ENCODE results near the gene MVB12B. TPM values are rescaled to one million over a fixed set of nuclear protein-coding genes. Genes with fewer than 3 reads are reported as not detected.

The MVB12B gene
- total and polyA plus RNA-seq, 7 donors = 1.5 to 25.6 (median 11.6) TPM

DNA sequence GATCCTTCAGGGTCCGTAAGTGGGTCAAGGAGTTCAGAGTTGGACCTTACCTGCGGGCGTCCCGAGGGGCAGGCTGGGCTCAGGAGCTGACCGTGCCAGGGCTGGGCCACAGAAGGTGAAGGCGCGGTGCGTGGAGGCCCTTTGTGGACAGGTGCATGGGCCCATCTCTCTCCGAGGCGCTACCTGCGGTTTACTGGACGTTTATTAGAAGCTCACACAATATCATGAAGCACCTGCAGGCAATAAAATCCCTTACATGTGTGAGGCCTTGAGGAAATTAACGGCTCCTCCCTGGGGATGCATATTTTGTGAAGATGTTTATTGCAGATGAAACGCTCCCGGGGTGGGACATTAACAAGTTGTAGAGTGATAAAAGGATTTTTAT lies 207.3 kb downstream of the MVB12B start:
- Histone ChIP-seq H3K9me3 (no peaks in the 10 kb centered on the region), H3K27me3 (ENCODE audit: insufficient read depth in 3 of 3, low read length in 2 of 3) (peaks cover 0 to 8% (median 7%) of the 10 kb centered on the region in 3 donors), H3K27ac (no peak overlapping the region), H3K4me3 (no peak overlapping the region), H3K36me3 (ENCODE audit: insufficient read depth in 1 of 2, low read depth in 1 of 2) (no peaks in the 10 kb centered on the region), H3K4me1 (no peaks in the 10 kb centered on the region)
- intact Hi-C loops (cut with DNase I) = no loop called here
- ATAC-seq (no peak), DNase-seq (no peak)
- TF ChIP-seq, protein P1, sequence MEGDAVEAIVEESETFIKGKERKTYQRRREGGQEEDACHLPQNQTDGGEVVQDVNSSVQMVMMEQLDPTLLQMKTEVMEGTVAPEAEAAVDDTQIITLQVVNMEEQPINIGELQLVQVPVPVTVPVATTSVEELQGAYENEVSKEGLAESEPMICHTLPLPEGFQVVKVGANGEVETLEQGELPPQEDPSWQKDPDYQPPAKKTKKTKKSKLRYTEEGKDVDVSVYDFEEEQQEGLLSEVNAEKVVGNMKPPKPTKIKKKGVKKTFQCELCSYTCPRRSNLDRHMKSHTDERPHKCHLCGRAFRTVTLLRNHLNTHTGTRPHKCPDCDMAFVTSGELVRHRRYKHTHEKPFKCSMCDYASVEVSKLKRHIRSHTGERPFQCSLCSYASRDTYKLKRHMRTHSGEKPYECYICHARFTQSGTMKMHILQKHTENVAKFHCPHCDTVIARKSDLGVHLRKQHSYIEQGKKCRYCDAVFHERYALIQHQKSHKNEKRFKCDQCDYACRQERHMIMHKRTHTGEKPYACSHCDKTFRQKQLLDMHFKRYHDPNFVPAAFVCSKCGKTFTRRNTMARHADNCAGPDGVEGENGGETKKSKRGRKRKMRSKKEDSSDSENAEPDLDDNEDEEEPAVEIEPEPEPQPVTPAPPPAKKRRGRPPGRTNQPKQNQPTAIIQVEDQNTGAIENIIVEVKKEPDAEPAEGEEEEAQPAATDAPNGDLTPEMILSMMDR (IDR thresholded peaks at IDR 0.05) = no peak
- 76% methylated on average over 15 of the region's 15 CpGs for WGBS, 3 donors

DNA sequence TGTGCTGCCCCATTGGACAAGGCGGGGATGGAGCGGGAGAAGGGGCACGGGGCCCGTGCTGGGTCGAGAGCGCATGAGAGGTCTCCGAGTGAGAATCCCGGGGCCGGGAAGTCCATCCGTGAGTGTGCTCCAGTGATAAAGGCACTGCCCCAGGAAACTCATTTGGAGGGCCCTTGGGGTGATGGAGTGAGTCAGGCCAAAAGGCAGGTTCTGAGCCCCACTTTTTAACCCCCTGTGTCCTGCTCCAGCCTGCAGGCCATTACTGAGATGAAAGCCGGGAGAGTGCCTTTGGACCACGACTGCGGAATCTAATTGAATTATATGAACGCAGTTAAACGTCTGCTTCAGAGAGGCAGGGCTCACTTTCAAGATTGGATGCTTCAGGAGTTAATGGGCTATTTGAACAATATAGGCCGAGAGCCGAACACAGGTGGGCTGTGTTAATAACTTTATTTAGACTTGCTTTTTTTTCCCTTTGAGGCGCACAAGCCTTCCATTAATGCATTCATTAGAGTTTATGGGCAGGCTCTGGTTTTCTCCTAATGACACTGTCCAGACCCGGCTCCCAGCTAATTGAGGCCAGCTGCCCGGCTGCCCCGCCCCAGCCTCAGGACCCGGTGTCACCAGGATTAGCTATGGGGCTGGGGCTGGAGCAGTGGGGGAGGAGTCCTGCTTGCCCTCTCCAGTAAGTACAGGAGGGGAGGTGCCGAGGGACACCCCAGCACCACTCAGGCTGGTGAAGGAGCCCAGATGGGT lies 208.0 kb downstream of the MVB12B start:
- WGBS, 3 donors = 67 to 74% (median 68%) methylated on average over 23 of the region's 23 CpGs
- intact Hi-C loops (cut with DNase I) = no loop called here

DNA sequence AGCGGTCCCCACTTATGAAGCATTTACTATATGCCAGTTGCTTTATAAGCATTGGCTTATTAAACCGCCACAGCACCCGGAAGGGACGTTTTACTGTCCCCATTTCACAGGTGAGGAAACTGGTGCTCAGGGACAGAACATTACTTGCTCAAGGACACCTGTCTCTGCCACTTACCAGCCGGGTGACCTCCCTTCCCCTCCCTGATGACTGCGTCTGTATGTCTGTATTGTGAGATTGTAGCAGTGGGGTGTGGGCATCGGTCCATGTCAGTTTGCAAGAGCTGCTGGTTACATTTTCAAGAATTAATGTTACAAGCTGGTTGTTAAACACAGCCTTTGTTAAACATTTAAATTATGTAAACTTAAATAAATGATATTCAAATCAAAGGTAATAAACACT lies 209.5 kb downstream of the MVB12B start:
- H3K9me3 ChIP-seq = no peaks in the 10 kb centered on the region
- no peak for DNase-seq
- H3K27me3 ChIP-seq (ENCODE audit: insufficient read depth in 3 of 3, low read length in 2 of 3) = peaks cover 0 to 12% (median 8%) of the 10 kb centered on the region in 3 donors
- intact Hi-C loops (cut with DNase I) = no loop called here
- no peak for ATAC-seq
- H3K27ac ChIP-seq = no peak overlapping the region
- no peaks in the 10 kb centered on the region for H3K4me1 ChIP-seq
- no peaks in the 10 kb centered on the region for H3K36me3 ChIP-seq (ENCODE audit: insufficient read depth in 1 of 2, low read depth in 1 of 2)
- TF ChIP-seq, protein P1 (IDR thresholded peaks at IDR 0.05) = no peak
- H3K4me3 ChIP-seq = no peak overlapping the region
- WGBS, 3 donors = 74 to 85% (median 82%) methylated on average over 7 of the region's 7 CpGs

More for the DNA sequence above, 208.0 kb downstream of the MVB12B start:
- H3K27ac ChIP-seq = no peak overlapping the region
- DNase-seq = no peak
- TF ChIP-seq, protein P1 (IDR thresholded peaks at IDR 0.05) = no peak
- H3K36me3 ChIP-seq (ENCODE audit: insufficient read depth in 1 of 2, low read depth in 1 of 2) = no peaks in the 10 kb centered on the region
- no peaks in the 10 kb centered on the region for H3K9me3 ChIP-seq
- ATAC-seq = no peak
- H3K4me1 ChIP-seq = no peaks in the 10 kb centered on the region
- H3K4me3 ChIP-seq = no peak overlapping the region
- peaks cover 0 to 8% (median 7%) of the 10 kb centered on the region in 3 donors for H3K27me3 ChIP-seq (ENCODE audit: insufficient read depth in 3 of 3, low read length in 2 of 3)

DNA sequence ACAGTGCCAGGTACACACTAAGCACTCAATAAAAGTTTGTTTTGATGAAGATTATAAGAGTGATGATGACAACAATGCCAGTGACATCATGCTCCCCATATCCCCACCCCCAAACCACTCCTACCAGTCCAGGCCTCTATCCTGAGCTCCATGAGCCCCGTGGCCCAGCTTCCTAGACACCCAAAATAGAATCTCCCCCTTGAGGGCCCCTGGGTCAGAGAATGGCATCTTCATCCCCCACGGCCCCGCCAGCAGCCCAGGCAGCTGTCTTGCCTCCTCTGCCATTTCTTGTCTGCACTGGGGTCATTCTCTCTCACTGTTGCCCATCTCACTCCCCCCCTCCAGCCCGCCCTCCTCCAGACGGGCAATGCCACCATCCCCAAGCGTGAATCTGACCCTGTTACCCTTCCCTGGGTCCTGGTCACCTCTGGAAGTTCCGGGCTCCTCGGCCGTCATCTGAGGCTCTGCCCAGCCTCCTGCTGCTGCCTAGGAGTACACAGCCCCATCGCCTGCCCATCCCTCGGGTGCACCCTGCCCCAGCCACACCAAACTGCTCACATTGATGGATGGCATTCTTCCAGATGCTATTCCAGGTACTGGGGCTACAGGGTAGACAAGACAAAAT lies 210.3 kb downstream of the MVB12B start:
- ATAC-seq (no peak), DNase-seq (no peak)
- no peak overlapping the region for H3K4me3 ChIP-seq
- peaks cover 0 to 12% (median 7%) of the 10 kb centered on the region in 3 donors for H3K27me3 ChIP-seq (ENCODE audit: insufficient read depth in 3 of 3, low read length in 2 of 3)
- no peaks in the 10 kb centered on the region for H3K4me1 ChIP-seq
- H3K36me3 ChIP-seq (ENCODE audit: insufficient read depth in 1 of 2, low read depth in 1 of 2) = no peaks in the 10 kb centered on the region
- 70 to 78% (median 77%) methylated on average over 11 of the region's 11 CpGs for WGBS, 3 donors
- H3K9me3 ChIP-seq = no peaks in the 10 kb centered on the region
- intact Hi-C loops (cut with DNase I) = no loop called here
- H3K27ac ChIP-seq = no peak overlapping the region
- TF ChIP-seq, protein P1 (IDR thresholded peaks at IDR 0.05) = no peak

Measured in psoas muscle (tissue), 8 donors.